ENCODE measurements around the gene MC3R. TPM values are rescaled to one million over a fixed set of nuclear protein-coding genes. Genes with fewer than 3 reads are reported as not detected.

Gene MC3R
- total RNA-seq = not detected

DNA sequence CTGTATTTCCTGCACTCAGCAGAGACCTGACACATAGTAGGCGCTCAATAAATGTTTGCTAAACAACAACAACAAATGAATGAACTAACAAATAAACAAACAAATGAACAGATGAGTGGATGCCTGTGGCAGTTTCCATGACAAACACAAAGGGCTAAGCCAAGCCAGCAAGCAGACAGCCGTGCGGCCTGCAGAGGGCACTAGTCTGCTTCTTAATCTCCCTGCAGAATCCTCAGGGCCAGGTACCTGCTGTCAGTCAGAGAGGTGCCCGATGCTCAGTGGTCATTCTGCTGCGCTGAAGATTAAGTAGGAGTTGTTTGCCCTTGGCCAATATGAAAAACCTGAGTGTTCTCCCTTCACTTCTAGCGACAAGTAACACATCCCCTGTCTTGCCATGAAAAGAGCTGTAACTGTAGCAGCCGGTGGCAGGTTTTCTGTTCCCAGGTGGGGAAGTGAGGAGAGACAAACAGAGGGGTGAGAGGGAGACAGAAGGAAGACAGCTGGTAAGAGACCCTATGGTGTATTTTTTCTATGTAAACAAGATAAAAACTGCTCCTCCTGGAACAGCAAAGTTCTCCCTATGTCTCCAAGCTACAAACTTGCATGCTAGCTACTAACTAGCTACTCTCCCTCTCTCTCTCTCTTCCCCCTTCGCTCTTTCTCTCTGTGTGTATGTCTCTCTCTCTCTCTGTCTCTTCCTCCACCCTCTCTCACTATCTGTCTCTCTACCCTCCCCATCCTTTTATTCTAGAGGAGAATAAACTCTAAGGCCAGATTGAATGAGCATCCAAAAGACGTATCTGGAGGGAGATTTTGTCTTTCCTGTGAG, at the start of gene MC3R:
Gene MC3R, plus strand, starts transcription at position 779 of the 829 bp plus-strand sequence. CDS start 112 bp downstream, outside the sequence.
- intact Hi-C loops (cut with DNase I) = no loop called here
- Histone ChIP-seq H3K27me3 (replicated peaks; ENCODE audit: insufficient read depth) (peaks cover 6% of the 10 kb centered on the region), H3K4me3 (no peak within 1 kb of the TSS), H3K36me3 (no peaks in the 10 kb centered on the region), H3K4me1 (replicated peaks) (no peaks in the 10 kb centered on the region), H3K9me3 (no peaks in the 10 kb centered on the region), H3K27ac (no peak within 1 kb of the TSS)
- WGBS = 20% methylated on average over 9 of the region's 9 CpGs
- DNase-seq (ENCODE audit: low spot score) = peak; percentile 61
- TF ChIP-seq POLR2AphosphoS5 (IDR thresholded peaks at IDR 0.05) = peak; percentile 8
- TF ChIP-seq, protein P1, sequence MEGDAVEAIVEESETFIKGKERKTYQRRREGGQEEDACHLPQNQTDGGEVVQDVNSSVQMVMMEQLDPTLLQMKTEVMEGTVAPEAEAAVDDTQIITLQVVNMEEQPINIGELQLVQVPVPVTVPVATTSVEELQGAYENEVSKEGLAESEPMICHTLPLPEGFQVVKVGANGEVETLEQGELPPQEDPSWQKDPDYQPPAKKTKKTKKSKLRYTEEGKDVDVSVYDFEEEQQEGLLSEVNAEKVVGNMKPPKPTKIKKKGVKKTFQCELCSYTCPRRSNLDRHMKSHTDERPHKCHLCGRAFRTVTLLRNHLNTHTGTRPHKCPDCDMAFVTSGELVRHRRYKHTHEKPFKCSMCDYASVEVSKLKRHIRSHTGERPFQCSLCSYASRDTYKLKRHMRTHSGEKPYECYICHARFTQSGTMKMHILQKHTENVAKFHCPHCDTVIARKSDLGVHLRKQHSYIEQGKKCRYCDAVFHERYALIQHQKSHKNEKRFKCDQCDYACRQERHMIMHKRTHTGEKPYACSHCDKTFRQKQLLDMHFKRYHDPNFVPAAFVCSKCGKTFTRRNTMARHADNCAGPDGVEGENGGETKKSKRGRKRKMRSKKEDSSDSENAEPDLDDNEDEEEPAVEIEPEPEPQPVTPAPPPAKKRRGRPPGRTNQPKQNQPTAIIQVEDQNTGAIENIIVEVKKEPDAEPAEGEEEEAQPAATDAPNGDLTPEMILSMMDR (IDR thresholded peaks at IDR 0.05) = peak; percentile 16 to 69 (median 60)
- no peak for TF ChIP-seq POLR2A (IDR thresholded peaks at IDR 0.05)

DNA sequence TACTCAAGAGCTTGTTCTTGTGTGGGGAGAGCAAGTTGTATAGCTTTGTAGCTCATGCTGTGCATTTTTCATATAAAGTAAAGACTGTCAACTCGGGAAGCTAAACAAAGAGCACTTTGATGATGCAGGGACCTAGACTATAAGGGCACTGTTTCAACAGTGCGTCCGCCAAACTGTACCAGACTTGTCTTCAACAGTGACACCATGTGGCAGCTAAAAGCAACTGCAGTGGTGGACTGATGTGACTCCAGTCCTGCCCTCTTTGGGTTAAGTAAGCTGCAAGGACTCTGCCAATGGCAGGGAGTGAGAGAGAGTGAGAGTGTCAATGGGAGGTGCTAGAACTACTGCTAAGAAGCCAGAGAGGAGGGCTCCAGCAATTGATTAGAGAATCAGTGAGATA, 48.1 kb upstream of the MC3R start:
- H3K4me3 ChIP-seq = no peak overlapping the region
- WGBS = 84% methylated on average over 3 of the region's 3 CpGs
- H3K36me3 ChIP-seq = no peaks in the 10 kb centered on the region
- intact Hi-C loops (cut with DNase I) = no loop called here
- TF ChIP-seq POLR2AphosphoS5 (IDR thresholded peaks at IDR 0.05) (no peak), POLR2A (IDR thresholded peaks at IDR 0.05) (no peak)
- TF ChIP-seq, protein P1 (IDR thresholded peaks at IDR 0.05) = no peak
- H3K27ac ChIP-seq = no peak overlapping the region
- no peak for DNase-seq (ENCODE audit: low spot score)
- no peaks in the 10 kb centered on the region for H3K27me3 ChIP-seq (replicated peaks; ENCODE audit: insufficient read depth)
- H3K9me3 ChIP-seq = no peaks in the 10 kb centered on the region
- H3K4me1 ChIP-seq (replicated peaks) = no peaks in the 10 kb centered on the region

DNA sequence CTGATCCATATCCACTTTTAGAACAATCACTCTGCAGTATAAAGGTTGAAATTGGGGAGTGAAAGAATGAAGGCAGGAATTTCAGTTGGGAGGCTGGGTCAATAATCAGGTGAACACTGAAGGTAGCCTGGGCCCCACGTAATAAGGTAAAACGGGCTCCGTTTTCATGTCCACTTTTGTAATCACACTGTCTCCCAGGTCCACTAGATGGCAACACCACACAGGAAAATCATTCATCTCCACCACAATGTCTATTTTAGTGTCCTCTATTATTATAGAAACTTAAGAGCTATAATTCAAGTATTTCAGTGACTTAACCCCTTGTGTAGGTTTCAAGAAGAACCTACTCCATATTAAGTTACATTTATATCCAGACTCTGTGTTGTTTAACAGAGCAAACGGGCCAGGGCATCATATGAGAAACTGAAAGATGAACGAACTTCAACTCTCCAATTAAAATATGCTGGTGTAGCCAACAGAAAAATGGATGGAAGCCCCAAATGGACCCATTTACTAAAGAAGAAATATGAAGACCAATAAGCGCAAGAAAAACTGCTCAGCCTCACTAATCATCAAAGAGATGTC, 45.9 kb upstream of the MC3R start:
- DNase-seq (ENCODE audit: low spot score) = no peak
- H3K27me3 ChIP-seq (replicated peaks; ENCODE audit: insufficient read depth) = no peaks in the 10 kb centered on the region
- no peaks in the 10 kb centered on the region for H3K9me3 ChIP-seq
- no peak overlapping the region for H3K4me3 ChIP-seq
- no peak overlapping the region for H3K27ac ChIP-seq
- no peaks in the 10 kb centered on the region for H3K36me3 ChIP-seq
- no peaks in the 10 kb centered on the region for H3K4me1 ChIP-seq (replicated peaks)
- 45% methylated on average over 6 of the region's 6 CpGs for WGBS
- TF ChIP-seq POLR2A (IDR thresholded peaks at IDR 0.05) = no peak
- TF ChIP-seq, protein P1 (IDR thresholded peaks at IDR 0.05) = peak in 3 of 4 experiments; percentile 16 to 51 (median 48)
- TF ChIP-seq POLR2AphosphoS5 (IDR thresholded peaks at IDR 0.05) = no peak
- intact Hi-C loops (cut with DNase I) = no loop called here

DNA sequence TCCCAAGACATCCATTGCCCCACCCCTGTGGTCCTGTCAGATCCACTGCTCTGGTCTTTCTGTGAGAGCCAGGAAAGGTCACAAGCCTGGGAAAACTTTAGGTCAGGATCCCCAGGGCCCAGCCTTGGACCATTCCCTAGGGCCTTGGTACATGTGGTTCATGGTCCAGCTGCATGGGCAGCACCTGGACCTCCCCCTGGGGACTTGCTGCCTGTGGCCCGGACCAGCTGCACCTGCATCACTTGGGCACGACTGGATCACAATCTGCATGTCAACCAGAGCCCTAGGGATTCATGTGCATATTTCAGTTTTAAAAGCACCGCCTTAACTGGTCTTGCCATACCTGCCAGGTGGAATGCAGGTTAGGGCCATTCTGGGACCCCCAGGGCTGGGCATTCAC, 44.3 kb upstream of the MC3R start:
- no peaks in the 10 kb centered on the region for H3K27me3 ChIP-seq (replicated peaks; ENCODE audit: insufficient read depth)
- intact Hi-C loops (cut with DNase I) = no loop called here
- TF ChIP-seq POLR2A (IDR thresholded peaks at IDR 0.05) (no peak), POLR2AphosphoS5 (IDR thresholded peaks at IDR 0.05) (no peak)
- TF ChIP-seq, protein P1 (IDR thresholded peaks at IDR 0.05) = no peak
- no peaks in the 10 kb centered on the region for H3K9me3 ChIP-seq
- no peak overlapping the region for H3K4me3 ChIP-seq
- no peak for DNase-seq (ENCODE audit: low spot score)
- H3K27ac ChIP-seq = no peak overlapping the region
- H3K36me3 ChIP-seq = no peaks in the 10 kb centered on the region
- H3K4me1 ChIP-seq (replicated peaks) = no peaks in the 10 kb centered on the region
- WGBS = 82% methylated on average over 3 of the region's 3 CpGs

All from prostate gland (tissue), 2 donors.